ENCODE results near the gene DNAAF3. TPM values are rescaled to one million over a fixed set of nuclear protein-coding genes. Genes with fewer than 3 reads are reported as not detected.
"Not testable (repeated sequence)": the region's sequence is repeated elsewhere in the genome, so short reads cannot be mapped to it uniquely, and the experiment has no call there.

The DNAAF3 gene
- polyA plus RNA-seq, result 0.99 TPM
- long read RNA-seq, donor 1, result 0 reads
- long read RNA-seq, donor 2, result 0 reads
- long read RNA-seq, donor 3, result 0 reads
- long read RNA-seq, donor 4, result 0 reads
- long read RNA-seq, donor 5, partial matches to known transcripts, result 0 of 1 reads
- long read RNA-seq, donor 5, other reads (novel, unspliced or antisense), result 0 of 1 reads
- long read RNA-seq, donor 6, result 0 reads
- long read RNA-seq, donor 7, result 0 reads
- long read RNA-seq, donor 8, result 0 reads
- long read RNA-seq, donor 9, result 0 reads
- long read RNA-seq, donor 10, result 0 reads
- long read RNA-seq, donor 11, result 0 reads

DNA sequence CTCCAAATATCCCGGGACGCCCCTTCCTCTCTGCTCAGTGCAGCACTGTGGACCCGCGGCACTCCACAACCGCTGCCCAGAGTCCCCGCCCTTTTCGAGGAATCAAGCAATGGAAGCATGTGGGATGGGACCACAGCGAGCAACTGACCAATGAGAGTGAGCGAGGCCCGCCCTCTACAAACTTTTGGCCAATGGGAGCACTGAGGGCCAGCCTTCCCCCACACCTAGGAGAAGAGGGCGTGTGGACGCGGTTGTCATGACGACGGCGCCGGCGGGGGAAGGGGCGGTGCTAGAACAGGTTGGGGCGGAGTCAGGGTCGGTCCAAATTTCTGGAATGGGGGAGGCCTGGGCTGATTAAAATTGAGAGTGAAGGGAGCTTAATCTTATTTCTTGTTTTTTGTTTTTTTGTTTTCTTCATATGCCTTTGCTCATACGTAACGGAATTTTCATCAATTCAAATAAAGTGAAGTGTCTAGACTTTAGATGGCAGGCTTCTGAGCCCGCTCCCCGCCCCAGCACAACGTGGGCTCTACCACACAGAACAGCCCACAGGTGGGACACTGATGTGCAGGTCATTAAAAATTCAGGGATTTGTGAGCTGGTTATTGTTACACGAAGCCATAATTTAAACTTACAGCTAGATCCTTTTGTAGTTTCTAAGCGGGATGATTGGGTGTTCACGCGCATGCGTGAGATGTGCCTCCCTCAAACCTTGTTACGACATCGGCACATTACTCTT is at the start of gene DNAAF3:
TSS of gene DNAAF3 (minus strand) at position 84 of the 739 bp plus-strand sequence. CDS start 200 bp downstream, outside the sequence.
- Histone ChIP-seq H3K27me3 (ENCODE audit: control insufficient read depth, insufficient read depth, low read length) (peaks cover 49% of the 10 kb centered on the region), H3K27ac (ENCODE audit: low read length) (no peak within 1 kb of the TSS), H3K4me1 (ENCODE audit: control insufficient read depth, insufficient read depth, low read length) (peaks cover 7% of the 10 kb centered on the region), H3K9me3 (ENCODE audit: control insufficient read depth, low read depth, low read length) (peaks cover 6% of the 10 kb centered on the region), H3K36me3 (ENCODE audit: control insufficient read depth, insufficient read depth, low read length) (no peaks in the 10 kb centered on the region), H3K4me3 (ENCODE audit: low read length) (peak within 1 kb of the TSS; percentile 51)
- peak; percentile 95 to 96 for DNase-seq
- 0% methylated on average over 4 of the region's 33 CpGs for WGBS (ENCODE audit: insufficient coverage, low lambda C conversion rate)

DNA sequence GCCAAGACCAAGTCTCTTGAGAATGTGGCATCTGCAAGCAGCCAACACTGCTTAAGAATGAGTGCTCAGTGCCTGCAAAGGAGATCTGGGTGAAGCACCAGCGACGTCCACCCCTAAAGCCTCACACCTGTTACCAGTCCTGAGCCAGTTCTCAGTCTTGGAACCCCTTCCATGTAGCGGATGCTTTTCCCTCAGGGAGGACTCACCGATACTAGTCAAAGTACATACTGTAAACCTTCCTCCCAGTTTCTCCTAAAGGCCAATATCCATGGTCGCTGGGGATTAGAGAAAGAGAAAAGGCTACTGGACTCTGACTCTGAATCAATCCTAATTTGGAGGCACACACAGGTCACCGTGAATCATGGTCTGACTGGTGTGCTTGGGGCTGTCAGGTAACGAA is 47.1 kb upstream of the DNAAF3 start:
- Histone ChIP-seq H3K4me1 (ENCODE audit: control insufficient read depth, insufficient read depth, low read length) (peaks cover 19% of the 10 kb centered on the region), H3K4me3 (ENCODE audit: low read length) (no peak overlapping the region), H3K36me3 (ENCODE audit: control insufficient read depth, insufficient read depth, low read length) (no peaks in the 10 kb centered on the region), H3K9me3 (ENCODE audit: control insufficient read depth, low read depth, low read length) (peaks cover 9% of the 10 kb centered on the region), H3K27ac (ENCODE audit: low read length) (no peak overlapping the region), H3K27me3 (ENCODE audit: control insufficient read depth, insufficient read depth, low read length) (no peaks in the 10 kb centered on the region)
- DNase-seq, result no peak
- WGBS (ENCODE audit: insufficient coverage, low lambda C conversion rate), result no CpG with 5 or more reads among the region's 7 CpGs

DNA sequence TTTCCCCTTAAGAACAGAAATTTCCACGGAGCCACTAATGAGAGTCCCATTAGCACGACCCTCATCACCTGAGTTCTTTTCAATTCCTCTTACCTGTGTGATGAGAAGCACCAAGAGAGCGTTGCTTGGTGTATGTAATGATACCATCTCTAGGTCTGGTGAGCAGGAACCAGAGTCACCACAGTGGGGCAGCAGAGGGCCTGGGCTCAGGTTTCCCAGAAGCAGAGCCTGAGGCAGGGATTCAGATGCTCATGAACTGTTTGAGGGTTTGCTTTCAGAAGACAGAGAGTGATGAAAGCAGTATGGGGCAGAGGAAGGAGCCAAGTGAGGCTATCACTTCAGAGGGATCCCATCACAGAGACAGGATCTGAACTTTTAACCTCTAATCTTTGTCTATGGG is 46.0 kb upstream of the DNAAF3 start:
- H3K4me1 ChIP-seq (ENCODE audit: control insufficient read depth, insufficient read depth, low read length), result peaks cover 17% of the 10 kb centered on the region
- DNase-seq, result no peak
- no peaks in the 10 kb centered on the region for H3K36me3 ChIP-seq (ENCODE audit: control insufficient read depth, insufficient read depth, low read length)
- no peak overlapping the region for H3K27ac ChIP-seq (ENCODE audit: low read length)
- H3K27me3 ChIP-seq (ENCODE audit: control insufficient read depth, insufficient read depth, low read length), result no peaks in the 10 kb centered on the region
- no peak overlapping the region for H3K4me3 ChIP-seq (ENCODE audit: low read length)
- WGBS (ENCODE audit: insufficient coverage, low lambda C conversion rate), result 100% methylated on average over 1 of the region's 3 CpGs
- H3K9me3 ChIP-seq (ENCODE audit: control insufficient read depth, low read depth, low read length), result peaks cover 9% of the 10 kb centered on the region

DNA sequence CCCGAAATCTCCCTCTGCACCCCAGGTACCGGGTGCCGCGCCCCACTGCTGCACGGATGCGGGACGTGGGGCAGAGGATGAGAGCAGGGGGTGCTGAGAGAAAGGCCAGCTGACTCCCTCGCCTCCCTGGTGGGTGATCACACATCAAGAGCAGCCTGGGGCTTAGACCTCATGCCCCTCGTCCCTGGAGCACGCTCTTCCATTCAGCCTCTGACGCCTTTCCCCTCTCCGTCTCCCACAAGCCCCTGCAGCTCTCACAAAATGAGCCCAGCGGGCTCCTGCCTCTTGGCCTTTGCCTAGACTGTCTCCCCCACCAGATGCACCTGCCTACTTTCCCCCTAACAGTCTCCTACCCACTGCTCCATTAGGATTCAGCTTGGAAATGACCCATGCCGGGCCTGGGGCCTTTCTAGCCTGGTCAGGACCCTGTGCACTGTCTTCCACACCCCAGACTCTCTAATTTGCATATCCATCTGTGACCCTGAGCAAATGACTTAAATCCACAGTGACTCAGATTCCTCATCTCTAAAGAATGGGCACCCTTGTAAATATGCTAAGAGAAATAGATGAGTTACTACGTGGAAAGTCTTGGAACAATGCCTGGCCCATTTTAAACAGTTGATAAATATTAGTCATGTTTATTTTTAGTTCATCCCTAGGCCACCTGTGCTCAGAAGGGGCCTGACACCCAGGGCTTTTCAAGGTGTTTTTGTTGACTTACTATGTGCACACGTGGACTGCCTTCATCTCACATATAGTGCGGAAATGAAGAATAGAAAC is 43.5 kb upstream of the DNAAF3 start:
- no CpG with 5 or more reads among the region's 17 CpGs for WGBS (ENCODE audit: insufficient coverage, low lambda C conversion rate)
- no peaks in the 10 kb centered on the region for H3K27me3 ChIP-seq (ENCODE audit: control insufficient read depth, insufficient read depth, low read length)
- DNase-seq, result peak in 1 of 2 donors; percentile 56
- H3K36me3 ChIP-seq (ENCODE audit: control insufficient read depth, insufficient read depth, low read length), result peaks cover 7% of the 10 kb centered on the region
- peaks cover 9% of the 10 kb centered on the region for H3K9me3 ChIP-seq (ENCODE audit: control insufficient read depth, low read depth, low read length)
- H3K4me3 ChIP-seq (ENCODE audit: low read length), result no peak overlapping the region
- peak overlapping the region; percentile 84 for H3K27ac ChIP-seq (ENCODE audit: low read length)
- H3K4me1 ChIP-seq (ENCODE audit: control insufficient read depth, insufficient read depth, low read length), result peaks cover 11% of the 10 kb centered on the region

DNA sequence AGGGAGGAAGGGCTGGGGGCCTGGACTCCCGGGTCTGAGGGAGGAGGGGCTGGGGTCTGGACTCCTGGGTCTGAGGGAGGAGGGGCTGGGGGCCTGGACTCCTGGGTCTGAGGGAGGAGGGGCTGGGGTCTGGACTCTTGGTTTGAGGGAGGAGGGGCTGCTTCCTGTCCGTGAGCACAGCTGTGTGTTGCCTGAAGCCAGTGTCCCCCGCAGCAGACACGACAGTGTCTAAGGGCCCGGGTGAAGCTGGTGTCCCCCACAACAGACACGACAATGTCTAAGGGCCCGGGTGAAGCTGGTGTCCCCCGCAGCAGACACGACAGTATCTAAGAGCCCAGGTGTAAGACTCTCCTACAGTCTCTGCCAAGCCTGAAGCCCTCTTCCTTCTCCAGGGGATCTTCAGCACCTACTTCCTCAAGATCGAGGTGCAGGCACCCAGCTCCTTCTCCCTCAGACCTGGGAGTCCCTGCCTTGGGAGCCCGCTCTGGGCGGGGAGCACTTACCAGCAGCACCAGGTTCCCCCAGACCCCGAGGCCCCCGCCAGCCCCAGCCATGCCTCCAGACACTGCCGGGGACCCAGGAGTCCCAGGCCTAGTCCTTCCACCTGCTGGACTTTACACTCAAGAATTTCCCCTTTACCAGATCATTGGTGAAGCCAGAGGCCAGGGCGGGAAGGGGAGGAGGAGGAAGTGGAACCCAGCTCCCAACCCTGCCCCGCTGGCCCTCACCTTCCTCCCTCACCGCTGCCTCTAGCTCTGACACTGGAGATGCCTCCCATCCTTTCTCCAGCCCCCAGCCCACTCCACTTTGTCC is 42.7 kb upstream of the DNAAF3 start, which contains the start of gene PTPRH:
TSS of gene PTPRH (minus strand) at position 622 of the 813 bp plus-strand sequence. CDS start at position 554, 68 bp downstream.
- peaks cover 15% of the 10 kb centered on the region for H3K36me3 ChIP-seq (ENCODE audit: control insufficient read depth, insufficient read depth, low read length)
- peaks cover 9% of the 10 kb centered on the region for H3K9me3 ChIP-seq (ENCODE audit: control insufficient read depth, low read depth, low read length)
- H3K4me3 ChIP-seq (ENCODE audit: low read length), result peak within 1 kb of the TSS; percentile 41
- H3K27me3 ChIP-seq (ENCODE audit: control insufficient read depth, insufficient read depth, low read length), result no peaks in the 10 kb centered on the region
- H3K27ac ChIP-seq (ENCODE audit: low read length), result peak within 1 kb of the TSS; percentile 84
- peaks cover 11% of the 10 kb centered on the region for H3K4me1 ChIP-seq (ENCODE audit: control insufficient read depth, insufficient read depth, low read length)
- no CpG with 5 or more reads among the region's 18 CpGs for WGBS (ENCODE audit: insufficient coverage, low lambda C conversion rate)
- peak in 1 of 2 donors; percentile 75 for DNase-seq

DNA sequence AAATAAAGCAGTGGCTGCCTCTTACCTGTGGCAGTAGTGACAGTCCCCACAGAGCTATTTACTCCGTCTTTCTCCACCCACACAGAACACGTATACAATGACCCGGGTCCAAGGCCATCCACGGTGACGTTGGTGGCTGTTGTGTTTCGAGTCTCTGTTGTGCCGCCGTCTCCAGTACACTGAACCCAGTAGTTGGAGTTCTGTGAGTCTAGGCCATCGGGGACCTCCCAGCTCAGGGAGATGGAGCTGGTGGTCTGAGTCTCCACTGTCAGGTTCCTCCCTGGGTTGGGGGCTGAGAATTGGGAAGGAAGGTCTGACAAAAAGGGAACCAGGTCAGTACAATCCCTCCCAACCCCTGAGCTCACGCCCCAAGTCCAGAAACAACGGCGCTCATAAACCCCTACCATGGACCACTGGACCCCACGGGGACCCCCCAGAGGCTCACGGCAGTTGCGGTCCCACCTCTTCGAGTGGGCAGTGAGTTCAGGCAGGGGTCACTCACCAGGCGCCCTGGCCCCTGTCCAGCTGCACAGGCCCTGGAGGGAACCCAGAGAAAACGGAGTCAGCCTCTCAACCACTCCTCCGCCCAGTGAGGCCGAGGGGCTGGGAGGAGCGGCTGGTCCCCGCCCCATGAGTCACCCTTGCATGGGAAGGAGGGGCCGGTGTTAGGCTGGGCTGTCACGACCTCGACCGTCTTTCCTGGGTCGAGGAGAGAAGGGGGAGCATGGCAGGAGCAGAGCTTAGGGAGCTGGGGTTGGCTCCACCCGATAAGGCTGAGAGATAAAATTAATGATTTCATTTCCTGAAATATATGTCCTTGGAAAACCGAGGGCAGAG is 40.5 kb upstream of the DNAAF3 start:
- DNase-seq, result peak; percentile 95 to 98
- peak overlapping the region; percentile 94 for H3K27ac ChIP-seq (ENCODE audit: low read length)
- H3K27me3 ChIP-seq (ENCODE audit: control insufficient read depth, insufficient read depth, low read length), result no peaks in the 10 kb centered on the region
- WGBS (ENCODE audit: insufficient coverage, low lambda C conversion rate), result no CpG with 5 or more reads among the region's 29 CpGs
- peaks cover 11% of the 10 kb centered on the region for H3K4me1 ChIP-seq (ENCODE audit: control insufficient read depth, insufficient read depth, low read length)
- H3K36me3 ChIP-seq (ENCODE audit: control insufficient read depth, insufficient read depth, low read length), result peaks cover 24% of the 10 kb centered on the region
- peak overlapping the region; percentile 60 for H3K4me3 ChIP-seq (ENCODE audit: low read length)
- H3K9me3 ChIP-seq (ENCODE audit: control insufficient read depth, low read depth, low read length), result no peaks in the 10 kb centered on the region

DNA sequence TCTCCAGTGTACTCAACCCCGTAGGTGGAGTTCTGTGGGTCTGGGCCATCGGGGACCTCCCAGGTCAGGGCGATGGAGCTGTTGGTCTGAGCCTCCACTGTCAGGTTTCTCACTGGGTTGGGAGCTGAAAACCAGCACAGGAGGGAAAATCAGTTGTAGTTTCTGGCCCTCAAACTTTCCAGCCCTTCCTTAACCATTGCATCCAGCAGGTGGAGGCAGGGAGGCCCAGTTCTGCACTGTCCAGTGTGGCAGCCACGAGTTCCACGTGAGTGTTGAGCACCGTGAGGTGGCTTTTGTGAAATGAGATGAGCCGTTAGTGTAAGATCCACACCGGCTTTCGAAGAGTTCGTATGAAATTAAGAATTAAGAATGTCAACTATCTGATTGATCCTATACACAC is 35.8 kb upstream of the DNAAF3 start:
- no CpG with 5 or more reads among the region's 10 CpGs for WGBS (ENCODE audit: insufficient coverage, low lambda C conversion rate)
- not testable (repeated sequence) for H3K9me3 ChIP-seq (ENCODE audit: control insufficient read depth, low read depth, low read length); H3K4me1 ChIP-seq (ENCODE audit: control insufficient read depth, insufficient read depth, low read length); H3K27ac ChIP-seq (ENCODE audit: low read length); H3K27me3 ChIP-seq (ENCODE audit: control insufficient read depth, insufficient read depth, low read length); DNase-seq; H3K4me3 ChIP-seq (ENCODE audit: low read length)
- peaks cover 55% of the 10 kb centered on the region for H3K36me3 ChIP-seq (ENCODE audit: control insufficient read depth, insufficient read depth, low read length)

DNA sequence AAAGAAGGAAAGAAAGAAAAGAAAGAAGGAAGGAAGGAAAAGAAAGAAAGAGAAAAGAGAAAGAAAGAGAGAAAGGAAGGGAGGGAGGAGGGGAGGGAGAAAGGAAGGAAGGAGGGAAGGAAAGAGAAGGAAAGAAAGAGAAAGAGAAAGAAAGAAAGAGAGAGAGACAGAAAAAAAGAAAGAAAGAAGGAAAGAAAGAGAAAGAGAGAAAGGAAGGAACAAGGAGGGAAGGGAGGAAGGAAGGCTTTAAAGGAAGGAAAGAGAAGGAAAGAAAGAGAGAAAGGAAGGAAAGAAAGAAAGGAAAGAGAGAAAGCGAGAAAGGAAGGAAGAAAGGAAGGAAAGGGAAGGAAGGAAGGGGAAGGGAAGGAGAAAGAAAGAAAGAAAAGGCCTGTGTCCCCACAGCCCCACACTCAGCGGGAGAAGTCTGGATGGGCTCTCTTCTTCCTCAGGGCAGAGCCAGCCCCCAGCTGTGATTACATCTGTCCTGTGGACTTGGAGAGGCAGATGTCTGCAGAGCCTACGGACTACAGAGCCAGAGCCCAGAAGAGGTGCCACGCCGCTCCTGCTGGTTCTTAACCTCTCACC is 33.3 kb upstream of the DNAAF3 start:
- H3K9me3 ChIP-seq (ENCODE audit: control insufficient read depth, low read depth, low read length), result no peaks in the 10 kb centered on the region
- DNase-seq, result no peak
- H3K27ac ChIP-seq (ENCODE audit: low read length), result no peak overlapping the region
- no peaks in the 10 kb centered on the region for H3K4me1 ChIP-seq (ENCODE audit: control insufficient read depth, insufficient read depth, low read length)
- peaks cover 58% of the 10 kb centered on the region for H3K36me3 ChIP-seq (ENCODE audit: control insufficient read depth, insufficient read depth, low read length)
- no peaks in the 10 kb centered on the region for H3K27me3 ChIP-seq (ENCODE audit: control insufficient read depth, insufficient read depth, low read length)
- 100% methylated on average over 1 of the region's 5 CpGs for WGBS (ENCODE audit: insufficient coverage, low lambda C conversion rate)
- no peak overlapping the region for H3K4me3 ChIP-seq (ENCODE audit: low read length)

DNA sequence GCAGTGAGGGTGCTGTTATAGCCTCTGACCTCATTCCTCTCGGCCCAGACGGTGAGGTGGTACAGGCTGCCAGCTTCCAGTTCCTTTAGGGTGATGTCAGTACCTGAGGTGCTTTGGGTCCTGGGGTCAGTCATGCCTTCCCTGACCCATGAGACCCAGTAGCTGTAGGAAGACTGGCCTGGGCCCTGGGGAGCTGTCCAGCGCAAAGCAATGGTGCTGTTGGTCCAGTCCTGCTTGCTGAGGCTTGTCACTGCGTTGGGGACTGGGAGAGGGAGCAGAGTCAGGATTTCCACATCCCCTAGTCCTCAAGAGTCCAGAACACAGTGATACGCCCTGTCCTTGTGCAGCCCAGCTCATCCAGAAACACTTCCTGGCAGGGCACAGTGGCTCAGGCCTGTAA is 32.2 kb upstream of the DNAAF3 start:
- no CpG with 5 or more reads among the region's 5 CpGs for WGBS (ENCODE audit: insufficient coverage, low lambda C conversion rate)
- no peak overlapping the region for H3K4me3 ChIP-seq (ENCODE audit: low read length)
- peaks cover 57% of the 10 kb centered on the region for H3K36me3 ChIP-seq (ENCODE audit: control insufficient read depth, insufficient read depth, low read length)

More for the DNA sequence above, 32.2 kb upstream of the DNAAF3 start:
- Histone ChIP-seq H3K4me1 (ENCODE audit: control insufficient read depth, insufficient read depth, low read length) (no peaks in the 10 kb centered on the region), H3K27ac (ENCODE audit: low read length) (no peak overlapping the region), H3K9me3 (ENCODE audit: control insufficient read depth, low read depth, low read length) (no peaks in the 10 kb centered on the region), H3K27me3 (ENCODE audit: control insufficient read depth, insufficient read depth, low read length) (no peaks in the 10 kb centered on the region)
- DNase-seq, result no peak

All from large intestine (tissue), 12 donors.